ENCODE measurements around the gene WBP1L.

- TF ChIP-seq CTCF (conservative IDR thresholded peaks at IDR 0.05; ENCODE audit: low read depth, low read length) (no peak), EZH2phosphoT487 (IDR thresholded peaks at IDR 0.05; ENCODE audit: borderline replicate concordance, low read length) (no peak)
Observed at GRCh38 chr10:102808380-102808779, 64.6 kb downstream of the WBP1L start.

Data from PC-3 (cell line).